ENCODE results near the gene DHRS2.
"Not testable (repeated sequence)": the region's sequence is repeated elsewhere in the genome, so short reads cannot be mapped to it uniquely, and the experiment has no call there.

Gene DHRS2

DNA sequence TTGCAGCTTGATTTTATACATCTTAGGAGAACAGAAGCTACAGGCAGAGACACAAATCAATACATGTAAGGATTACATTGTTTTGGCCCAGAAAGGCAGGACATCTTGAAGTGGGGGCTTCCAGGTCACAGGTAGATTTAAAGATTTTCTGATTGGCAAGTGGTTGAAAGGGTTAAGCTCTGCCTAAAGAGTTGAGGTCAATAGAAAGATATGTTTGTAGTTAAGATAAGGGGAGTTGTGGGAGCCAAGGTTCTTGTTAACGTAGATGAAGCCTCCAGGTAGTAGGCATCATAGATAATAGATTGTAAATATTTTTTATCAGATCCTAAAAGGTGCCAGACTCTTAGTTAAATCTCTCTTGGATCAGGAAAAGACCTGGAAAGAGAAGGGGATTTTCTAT lies 5.5 kb upstream of the DHRS2 start:
- in situ Hi-C loops (cut with HindIII; ENCODE audit: low pct_unique_long_range_greater_than_20kb, low sequenced_read_pairs), result no loop called here
- no peak for TF ChIP-seq JUND (IDR thresholded peaks at IDR 0.05; ENCODE audit: low read depth)
- no peak for DNase-seq (ENCODE audit: low read depth in 1 of 2, low spot score in 1 of 2)

DNA sequence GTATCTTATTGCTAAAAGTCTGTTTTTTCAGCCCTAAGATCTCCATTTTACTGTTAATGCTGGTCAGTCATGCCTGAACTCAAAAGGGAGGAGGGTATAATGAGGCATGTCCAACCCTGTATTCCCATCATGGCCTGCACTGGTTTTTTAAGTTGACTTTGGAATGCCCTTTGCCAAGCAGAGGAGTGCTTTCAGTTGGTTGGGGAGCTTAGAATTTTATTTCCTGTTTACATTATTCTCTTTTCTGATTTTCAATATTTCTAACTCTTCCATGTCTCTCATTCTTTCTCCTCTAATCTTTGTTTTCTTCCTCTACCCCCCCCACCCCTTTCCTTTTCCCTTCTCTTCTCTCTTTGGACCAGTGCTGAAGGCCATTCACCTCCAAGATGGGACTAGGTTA lies 4.9 kb upstream of the DHRS2 start:
- no peak for DNase-seq (ENCODE audit: low read depth in 1 of 2, low spot score in 1 of 2)
- no peak for TF ChIP-seq JUND (IDR thresholded peaks at IDR 0.05; ENCODE audit: low read depth)
- in situ Hi-C loops (cut with HindIII; ENCODE audit: low pct_unique_long_range_greater_than_20kb, low sequenced_read_pairs), result no loop called here

DNA sequence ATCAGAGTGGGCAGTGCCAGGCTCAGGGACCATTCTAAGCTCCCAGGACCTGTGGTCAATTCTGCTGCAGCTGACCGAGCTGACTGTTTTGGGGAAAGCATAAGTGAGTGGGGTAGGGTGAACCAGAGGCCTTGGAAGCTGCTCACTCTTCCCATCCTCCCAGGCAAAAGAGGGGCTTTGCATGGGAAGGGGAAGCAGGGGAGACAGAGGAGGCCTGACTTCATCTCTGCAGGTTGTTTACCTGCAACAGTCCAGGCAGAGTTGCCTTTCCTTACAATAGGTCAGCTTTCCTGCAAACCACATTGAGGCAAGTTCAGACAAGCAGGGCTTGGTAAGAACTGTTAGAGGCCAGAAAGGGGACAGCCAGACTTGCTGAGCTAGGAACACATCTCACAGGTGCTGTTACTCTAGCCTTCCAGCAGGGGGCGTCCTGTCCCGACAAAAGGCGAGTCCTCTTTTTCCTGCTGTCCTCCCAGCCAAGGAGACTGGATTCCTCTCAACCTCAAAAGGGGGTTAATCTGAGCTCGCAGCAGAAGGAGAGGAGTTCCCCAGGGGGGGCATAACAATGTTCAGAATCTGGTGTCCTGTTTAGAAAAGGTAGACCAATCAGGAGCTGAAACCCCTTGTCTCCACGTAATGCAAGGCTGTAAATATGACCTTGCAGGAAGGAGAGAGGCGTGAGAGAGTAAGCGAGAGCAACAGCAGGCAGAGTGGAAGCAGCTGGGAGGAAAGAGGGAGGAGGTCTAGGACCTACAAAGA lies 4.3 kb upstream of the DHRS2 start:
- DNase-seq (ENCODE audit: low read depth in 1 of 2, low spot score in 1 of 2), result peak; percentile 55 to 88
- TF ChIP-seq JUND (IDR thresholded peaks at IDR 0.05; ENCODE audit: low read depth), result no peak
- in situ Hi-C loops (cut with HindIII; ENCODE audit: low pct_unique_long_range_greater_than_20kb, low sequenced_read_pairs), result no loop called here

DNA sequence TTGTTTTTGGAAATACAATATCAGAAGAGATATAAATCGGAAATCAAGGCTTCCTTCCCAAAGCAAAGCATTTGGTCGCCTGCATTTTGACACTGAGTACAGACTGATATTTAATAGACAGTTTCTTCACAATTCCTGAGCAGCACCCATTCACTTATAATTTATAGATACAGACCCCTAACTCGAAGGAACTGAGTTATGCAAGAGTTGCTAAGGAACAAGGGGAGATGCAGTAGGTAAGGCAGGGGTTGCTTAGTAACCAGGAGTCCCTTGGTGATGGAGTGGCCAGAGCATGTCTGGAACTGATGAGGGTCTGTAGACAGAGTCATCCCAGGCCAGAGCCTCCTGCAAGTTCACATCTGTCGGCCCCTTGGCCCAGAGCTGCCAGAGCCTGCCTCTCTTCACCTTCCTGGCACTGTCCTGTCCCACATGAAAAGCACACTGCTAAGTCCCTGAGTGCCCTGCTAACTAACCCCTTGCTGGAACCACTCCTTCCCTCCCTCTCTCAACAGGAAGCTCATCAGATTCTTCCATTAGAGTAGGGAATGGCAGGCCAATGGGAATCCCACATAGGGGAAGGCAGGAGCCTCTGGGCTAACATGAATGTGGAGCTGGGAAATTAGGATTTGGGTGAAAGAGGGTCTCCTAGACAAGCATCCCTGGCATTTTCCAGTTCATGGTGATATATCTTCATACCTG lies 3.6 kb upstream of the DHRS2 start:
- DNase-seq (ENCODE audit: low read depth in 1 of 2, low spot score in 1 of 2), result no peak
- TF ChIP-seq JUND (IDR thresholded peaks at IDR 0.05; ENCODE audit: low read depth), result no peak
- in situ Hi-C loops (cut with HindIII; ENCODE audit: low pct_unique_long_range_greater_than_20kb, low sequenced_read_pairs), result no loop called here

DNA sequence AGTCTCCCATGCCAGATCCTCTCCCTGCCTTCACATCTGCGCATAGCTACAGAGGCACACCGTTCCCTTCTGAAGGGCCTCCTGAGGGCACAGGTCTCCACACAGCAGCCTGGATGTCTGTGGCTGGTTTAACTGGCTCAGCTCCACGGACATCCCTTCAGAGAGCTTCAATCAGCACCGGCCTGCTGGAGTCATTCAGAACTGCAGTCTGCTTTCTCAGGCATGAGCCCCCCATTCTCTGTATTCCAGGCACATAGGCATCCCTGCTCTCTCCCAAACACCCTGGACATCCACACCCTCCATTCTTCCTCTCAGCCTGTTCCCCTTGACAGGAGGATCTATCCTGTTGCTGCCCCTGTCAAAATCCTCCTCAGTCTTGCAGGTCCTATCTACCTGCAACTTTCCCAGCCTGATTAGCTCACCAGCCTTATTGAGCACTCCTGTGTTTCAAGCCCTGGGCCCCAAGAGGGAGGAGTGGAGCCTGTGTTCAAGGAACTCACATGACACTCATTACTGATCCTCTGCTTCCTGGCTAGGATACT lies 2.9 kb upstream of the DHRS2 start:
- in situ Hi-C loops (cut with HindIII; ENCODE audit: low pct_unique_long_range_greater_than_20kb, low sequenced_read_pairs), result no loop called here
- no peak for TF ChIP-seq JUND (IDR thresholded peaks at IDR 0.05; ENCODE audit: low read depth)

DNA sequence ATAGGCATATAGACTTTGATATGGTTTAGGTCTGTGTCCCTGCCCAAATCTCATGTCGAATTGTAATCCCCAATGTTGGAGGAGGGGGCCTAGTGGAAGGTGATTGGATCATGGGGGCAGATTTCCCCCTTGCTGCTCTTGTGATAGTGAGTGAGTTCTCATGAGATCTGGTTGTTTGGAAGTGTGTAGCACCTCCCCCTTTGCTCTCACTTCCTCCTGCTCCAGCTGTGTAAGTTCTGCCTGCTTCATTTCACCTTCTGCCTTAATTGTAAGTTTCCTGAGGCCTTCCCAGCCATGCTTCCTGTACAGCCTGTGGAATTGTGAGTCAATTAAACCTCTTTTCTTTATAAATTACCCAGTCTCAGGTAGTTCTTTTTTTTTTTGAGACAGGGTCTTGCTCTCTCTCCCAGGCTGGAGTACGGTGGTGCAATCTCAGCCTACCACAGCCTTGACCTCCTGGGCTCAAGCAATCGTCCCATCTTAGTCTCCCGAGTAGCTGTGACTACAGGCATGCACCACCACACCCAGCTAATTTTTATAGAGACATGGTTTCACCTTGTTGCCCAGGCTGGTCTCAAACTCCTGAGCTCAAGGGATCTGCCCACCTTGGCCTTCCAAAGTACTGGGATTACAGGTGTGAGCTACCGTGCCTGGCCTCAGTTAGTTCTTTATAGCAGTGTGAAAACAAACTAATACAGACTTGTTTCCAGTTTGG lies 1.3 kb upstream of the DHRS2 start:
- DNase-seq (ENCODE audit: low read depth in 1 of 2, low spot score in 1 of 2); in situ Hi-C loops (cut with HindIII; ENCODE audit: low pct_unique_long_range_greater_than_20kb, low sequenced_read_pairs): not testable (repeated sequence)

More for the DNA sequence above, 2.9 kb upstream of the DHRS2 start:
- no peak for DNase-seq (ENCODE audit: low read depth in 1 of 2, low spot score in 1 of 2)

DNA sequence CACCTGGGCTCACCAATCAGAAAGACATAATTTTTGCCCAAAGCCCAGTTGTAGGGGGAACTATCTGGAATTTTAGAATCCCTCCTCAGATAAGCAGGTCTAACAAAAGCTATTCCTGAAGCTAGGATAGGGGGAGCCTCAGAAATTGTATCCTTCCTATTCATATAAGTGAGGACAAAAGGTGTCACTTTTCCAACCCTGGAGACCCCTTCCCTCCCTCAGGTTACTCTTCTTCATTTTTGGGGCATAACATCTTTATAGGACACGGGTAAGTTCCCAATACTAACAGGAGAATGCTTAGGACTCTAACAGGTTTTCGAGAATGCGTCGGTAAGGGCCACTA lies 1.1 kb downstream of the DHRS2 start:
- DNase-seq (ENCODE audit: low read depth in 1 of 2, low spot score in 1 of 2); in situ Hi-C loops (cut with HindIII; ENCODE audit: low pct_unique_long_range_greater_than_20kb, low sequenced_read_pairs): not testable (repeated sequence)

DNA sequence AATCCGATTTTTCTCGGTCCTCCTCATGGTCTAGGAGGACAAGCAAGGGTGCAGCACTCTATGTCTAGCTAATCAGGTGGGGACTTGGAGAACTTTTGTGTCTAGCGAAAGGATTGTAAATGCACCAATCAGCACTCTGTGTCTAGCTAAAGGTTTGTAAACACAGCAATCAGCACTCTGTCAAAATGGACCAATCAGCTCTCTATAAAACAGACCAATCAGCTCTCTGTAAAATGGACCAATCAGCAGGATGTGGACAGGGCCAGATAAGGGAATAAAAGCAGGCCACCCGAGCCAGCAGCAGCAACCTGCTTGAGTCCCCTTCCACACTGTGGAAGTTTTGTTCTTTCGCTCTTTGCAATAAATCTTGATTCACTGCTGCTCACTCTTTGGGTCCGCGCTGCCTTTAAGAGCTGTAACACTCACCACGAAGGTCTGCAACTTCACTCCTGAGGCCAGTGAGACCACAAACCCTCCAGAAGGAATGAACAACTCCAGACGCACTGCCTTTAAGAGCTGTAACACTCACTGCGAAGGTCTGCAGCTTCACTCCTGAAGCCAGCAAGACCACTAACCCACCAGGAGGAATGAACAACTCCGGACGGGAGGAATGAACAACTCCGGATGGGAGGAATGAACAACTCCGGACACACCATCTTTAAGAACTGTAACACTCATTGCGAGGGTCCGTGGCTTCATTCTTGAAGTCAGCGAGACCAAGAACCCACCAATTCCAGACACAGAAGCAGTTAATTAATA lies 1.7 kb downstream of the DHRS2 start:
- not testable (repeated sequence) for DNase-seq (ENCODE audit: low read depth in 1 of 2, low spot score in 1 of 2)

DNA sequence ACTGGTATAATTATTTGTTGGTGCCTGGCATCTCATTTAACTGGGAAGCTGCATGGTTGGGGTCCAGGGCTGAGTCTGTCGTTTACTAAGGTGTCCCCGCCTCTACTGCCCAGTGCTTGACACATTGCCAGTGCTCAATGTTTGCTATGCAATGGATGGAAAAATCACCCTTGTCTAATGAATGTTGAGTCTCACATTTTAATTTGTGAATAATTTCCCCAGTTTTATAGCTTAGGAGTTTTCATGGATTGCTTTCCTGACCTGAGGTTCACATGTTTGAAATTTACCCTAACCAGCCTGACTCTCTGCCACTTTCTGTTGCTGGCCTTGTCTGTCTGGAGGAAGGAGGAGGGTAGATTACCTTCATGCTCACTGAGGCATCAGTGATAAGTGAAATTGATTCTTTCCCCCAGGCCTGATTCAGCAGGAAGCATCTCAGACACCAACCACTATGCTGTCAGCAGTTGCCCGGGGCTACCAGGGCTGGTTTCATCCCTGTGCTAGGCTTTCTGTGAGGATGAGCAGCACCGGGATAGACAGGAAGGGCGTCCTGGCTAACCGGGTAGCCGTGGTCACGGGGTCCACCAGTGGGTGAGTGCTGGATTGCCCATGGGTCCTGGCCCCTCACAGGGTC lies 2.4 kb downstream of the DHRS2 start:
- no peak for DNase-seq (ENCODE audit: low read depth in 1 of 2, low spot score in 1 of 2)
- in situ Hi-C loops (cut with HindIII; ENCODE audit: low pct_unique_long_range_greater_than_20kb, low sequenced_read_pairs), result no loop called here
- no peak for TF ChIP-seq JUND (IDR thresholded peaks at IDR 0.05; ENCODE audit: low read depth)

More for the DNA sequence above, 1.7 kb downstream of the DHRS2 start:
- in situ Hi-C loops (cut with HindIII; ENCODE audit: low pct_unique_long_range_greater_than_20kb, low sequenced_read_pairs), result not testable (repeated sequence)

DNA sequence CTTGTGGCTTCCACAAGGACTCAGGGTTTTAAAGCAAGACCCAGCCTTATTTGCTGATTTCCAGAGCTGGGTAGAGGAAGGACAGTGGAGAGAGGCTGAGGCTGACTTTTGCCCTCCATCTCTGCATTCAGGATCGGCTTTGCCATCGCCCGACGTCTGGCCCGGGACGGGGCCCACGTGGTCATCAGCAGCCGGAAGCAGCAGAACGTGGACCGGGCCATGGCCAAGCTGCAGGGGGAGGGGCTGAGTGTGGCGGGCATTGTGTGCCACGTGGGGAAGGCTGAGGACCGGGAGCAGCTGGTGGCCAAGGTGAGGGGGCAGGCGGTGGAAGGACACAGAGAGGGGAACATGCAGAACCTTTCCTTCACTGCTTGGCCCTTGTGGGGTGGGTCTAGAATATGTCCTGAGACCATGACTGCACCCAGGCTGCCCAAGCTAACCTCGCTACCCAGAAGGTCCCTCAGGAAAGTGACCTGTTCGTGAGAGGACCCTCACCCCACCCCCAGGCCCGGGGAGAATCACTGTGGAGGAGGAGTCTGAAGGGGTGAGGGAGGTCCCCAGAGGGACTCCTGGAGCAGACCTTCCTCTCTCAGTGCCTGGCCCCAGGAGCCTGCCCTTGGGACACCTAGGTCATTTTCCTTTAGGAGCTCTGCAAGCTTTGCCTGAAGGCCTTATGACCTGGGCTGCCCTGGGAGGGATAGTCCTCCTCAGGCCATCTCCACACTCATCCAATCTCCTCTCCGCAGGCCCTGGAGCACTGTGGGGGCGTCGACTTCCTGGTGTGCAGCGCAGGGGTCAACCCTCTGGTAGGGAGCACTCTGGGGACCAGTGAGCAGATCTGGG lies 3.1 kb downstream of the DHRS2 start:
- no peak for TF ChIP-seq JUND (IDR thresholded peaks at IDR 0.05; ENCODE audit: low read depth)
- in situ Hi-C loops (cut with HindIII; ENCODE audit: low pct_unique_long_range_greater_than_20kb, low sequenced_read_pairs), result no loop called here
- no peak for DNase-seq (ENCODE audit: low read depth in 1 of 2, low spot score in 1 of 2)

DNA sequence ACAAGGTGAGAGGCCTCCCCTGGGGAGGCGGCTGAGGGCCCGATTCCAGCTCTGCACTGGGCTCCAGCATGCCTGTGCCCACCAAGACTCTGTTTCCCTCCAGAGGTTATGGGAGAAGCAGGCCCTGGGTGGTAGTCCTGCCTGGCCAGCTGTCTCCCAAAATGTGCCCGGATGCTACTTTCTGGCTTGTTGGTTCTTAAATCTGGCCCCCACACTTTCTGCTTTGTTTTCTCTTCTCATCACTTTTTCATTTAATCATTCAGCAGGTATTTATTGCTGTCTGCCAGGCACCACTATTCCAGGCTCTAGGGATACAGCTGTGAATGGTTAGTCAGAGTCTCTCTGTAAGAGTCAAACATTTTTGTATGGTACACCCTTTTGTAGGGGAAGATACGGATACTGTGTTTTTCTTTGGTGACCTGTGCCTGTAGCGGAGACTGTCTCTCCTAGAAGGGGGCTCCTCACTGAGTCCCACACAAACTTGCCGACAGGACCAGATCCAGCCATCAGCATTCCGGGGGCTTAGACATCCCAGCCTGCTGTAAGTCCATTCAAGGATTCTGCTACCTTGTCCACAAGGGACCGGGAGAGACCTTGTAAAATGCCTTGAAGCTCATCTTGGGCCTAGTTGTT lies 3.8 kb downstream of the DHRS2 start:
- in situ Hi-C loops (cut with HindIII; ENCODE audit: low pct_unique_long_range_greater_than_20kb, low sequenced_read_pairs), result no loop called here
- no peak for TF ChIP-seq JUND (IDR thresholded peaks at IDR 0.05; ENCODE audit: low read depth)
- DNase-seq (ENCODE audit: low read depth in 1 of 2, low spot score in 1 of 2), result no peak

All from T47D (cell line).